ENCODE results near the gene KCNK10.

DNA sequence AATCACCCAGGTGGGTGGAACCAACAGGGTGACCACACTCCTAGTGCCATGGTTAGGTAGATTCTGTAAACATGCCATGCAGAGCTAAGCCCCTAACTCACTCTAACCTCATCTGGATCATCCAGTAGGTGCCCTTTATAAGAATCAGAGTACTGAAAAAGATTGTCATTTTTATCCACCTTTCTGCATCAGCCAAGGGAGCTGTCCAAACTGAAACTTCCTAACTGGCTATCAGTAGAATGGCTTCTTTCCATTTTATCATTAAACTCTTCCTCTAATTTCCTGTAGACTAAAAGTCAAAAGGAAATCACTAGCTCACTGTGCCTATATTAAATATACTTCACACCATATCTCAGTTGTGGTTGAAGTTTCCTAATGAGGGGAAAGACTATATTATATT lies 6.5 kb downstream of the KCNK10 start:
- TF ChIP-seq NBN (IDR thresholded peaks at IDR 0.05) (no peak), ZNF274 (IDR thresholded peaks at IDR 0.05; ENCODE audit: insufficient read depth, insufficient read length) (no peak), POLR2A (IDR thresholded peaks at IDR 0.05; ENCODE audit: low read depth, low read length) (no peak)
- TF ChIP-seq, protein P1, sequence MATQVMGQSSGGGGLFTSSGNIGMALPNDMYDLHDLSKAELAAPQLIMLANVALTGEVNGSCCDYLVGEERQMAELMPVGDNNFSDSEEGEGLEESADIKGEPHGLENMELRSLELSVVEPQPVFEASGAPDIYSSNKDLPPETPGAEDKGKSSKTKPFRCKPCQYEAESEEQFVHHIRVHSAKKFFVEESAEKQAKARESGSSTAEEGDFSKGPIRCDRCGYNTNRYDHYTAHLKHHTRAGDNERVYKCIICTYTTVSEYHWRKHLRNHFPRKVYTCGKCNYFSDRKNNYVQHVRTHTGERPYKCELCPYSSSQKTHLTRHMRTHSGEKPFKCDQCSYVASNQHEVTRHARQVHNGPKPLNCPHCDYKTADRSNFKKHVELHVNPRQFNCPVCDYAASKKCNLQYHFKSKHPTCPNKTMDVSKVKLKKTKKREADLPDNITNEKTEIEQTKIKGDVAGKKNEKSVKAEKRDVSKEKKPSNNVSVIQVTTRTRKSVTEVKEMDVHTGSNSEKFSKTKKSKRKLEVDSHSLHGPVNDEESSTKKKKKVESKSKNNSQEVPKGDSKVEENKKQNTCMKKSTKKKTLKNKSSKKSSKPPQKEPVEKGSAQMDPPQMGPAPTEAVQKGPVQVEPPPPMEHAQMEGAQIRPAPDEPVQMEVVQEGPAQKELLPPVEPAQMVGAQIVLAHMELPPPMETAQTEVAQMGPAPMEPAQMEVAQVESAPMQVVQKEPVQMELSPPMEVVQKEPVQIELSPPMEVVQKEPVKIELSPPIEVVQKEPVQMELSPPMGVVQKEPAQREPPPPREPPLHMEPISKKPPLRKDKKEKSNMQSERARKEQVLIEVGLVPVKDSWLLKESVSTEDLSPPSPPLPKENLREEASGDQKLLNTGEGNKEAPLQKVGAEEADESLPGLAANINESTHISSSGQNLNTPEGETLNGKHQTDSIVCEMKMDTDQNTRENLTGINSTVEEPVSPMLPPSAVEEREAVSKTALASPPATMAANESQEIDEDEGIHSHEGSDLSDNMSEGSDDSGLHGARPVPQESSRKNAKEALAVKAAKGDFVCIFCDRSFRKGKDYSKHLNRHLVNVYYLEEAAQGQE (IDR thresholded peaks at IDR 0.05; ENCODE audit: low read depth, low read length) = no peak
